Raji (cell line): ENCODE data around the gene CACNB3.

Experiments used
- POLR2A ChIP-seq: IDR thresholded peaks from 2 replicates; pipeline ENCODE4 v1.6.1; 2011; ENCODE audit warnings: low read depth, low read length, control low read depth; ENCODE audit not compliant: insufficient read depth

Gene CACNB3

GRCh38 chr12:48817873-48818830 is at the start of gene CACNB3:
Gene CACNB3 (plus strand): TSS chr12:48818496. CDS start chr12:48818930, 434 bp downstream.
- TF ChIP-seq POLR2A = no peak

DNA sequence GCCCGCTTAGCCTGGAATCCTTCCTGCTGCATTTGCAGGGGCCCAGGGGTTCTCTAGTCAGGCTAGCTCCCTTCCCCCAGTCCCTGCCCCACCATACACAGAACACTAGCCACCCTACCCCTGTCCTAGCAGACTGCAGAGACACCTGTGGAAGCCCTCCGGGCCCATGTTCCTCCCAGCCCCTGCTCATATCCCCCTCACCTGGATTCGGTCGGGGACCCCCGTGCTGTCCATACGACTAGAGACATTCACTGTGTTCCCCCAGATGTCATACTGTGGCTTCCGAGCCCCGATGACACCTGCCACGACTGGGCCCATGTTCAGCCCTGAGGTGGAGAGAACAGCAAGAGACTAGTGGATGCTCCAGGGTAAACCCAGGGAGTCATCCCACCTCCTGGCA is 49.6 kb upstream of the CACNB3 start:
- TF ChIP-seq POLR2A = no peak

GRCh38 chr12:48770756-48771155 is 47.5 kb upstream of the CACNB3 start:
- no peak for TF ChIP-seq POLR2A

GRCh38 chr12:48771588-48772112 is 46.6 kb upstream of the CACNB3 start:
- no peak for TF ChIP-seq POLR2A

- TF ChIP-seq POLR2A = no peak
Observed at GRCh38 chr12:48773686-48774085, 44.6 kb upstream of the CACNB3 start.

GRCh38 chr12:48774516-48774915 is 43.8 kb upstream of the CACNB3 start:
- TF ChIP-seq POLR2A = no peak

DNA sequence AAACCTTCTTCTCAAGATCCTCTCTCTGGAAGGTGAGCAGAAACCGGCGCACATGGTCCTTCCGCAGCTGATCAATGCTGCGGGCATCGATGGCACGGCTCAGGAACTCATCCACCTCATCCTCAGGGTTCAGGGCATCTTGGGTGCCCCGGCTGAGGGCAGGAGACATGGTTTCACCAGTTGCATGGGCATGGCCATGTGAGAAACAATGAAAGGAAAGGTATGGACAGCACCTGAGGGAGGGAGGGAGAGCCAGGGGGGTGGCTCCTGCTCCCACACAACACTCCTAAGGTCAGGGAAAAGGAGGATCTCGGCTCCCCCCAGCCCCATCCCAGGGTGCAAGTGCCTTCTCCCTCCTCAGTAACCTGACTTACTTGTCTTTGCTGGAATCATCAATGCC is 43.0 kb upstream of the CACNB3 start:
- TF ChIP-seq POLR2A = no peak

DNA sequence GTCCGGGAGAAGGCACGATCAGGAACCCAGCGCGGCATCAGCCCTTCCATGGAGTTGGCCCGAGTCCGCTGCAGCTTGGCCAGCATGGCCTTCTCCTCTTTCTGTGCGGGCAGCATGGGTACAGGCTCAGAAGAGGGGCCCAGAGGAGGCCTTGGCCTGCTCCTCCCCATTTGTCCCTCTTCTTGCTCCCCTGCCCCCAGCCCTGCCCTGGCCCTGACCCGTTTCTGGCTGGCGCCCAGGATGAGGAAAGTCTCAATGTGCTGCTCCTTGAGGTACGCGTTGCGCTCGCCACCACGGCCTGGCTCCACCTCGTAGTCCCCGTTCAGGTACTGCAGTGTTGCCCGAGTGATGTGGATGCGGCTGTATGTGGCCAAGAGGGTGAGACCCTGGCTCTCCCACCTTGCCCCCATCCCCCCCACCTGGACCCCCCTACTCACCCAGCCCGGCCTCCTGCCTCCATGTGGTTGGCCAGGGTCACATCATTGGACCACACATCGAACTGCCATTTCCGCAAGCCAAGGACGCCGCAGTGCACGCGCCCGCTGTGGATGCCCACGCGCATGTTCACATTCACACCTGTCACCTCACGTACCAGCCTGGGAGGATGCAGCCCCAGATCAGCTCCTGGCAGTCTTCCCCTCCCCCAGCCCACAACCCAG is 42.2 kb upstream of the CACNB3 start:
- TF ChIP-seq POLR2A = no peak

DNA sequence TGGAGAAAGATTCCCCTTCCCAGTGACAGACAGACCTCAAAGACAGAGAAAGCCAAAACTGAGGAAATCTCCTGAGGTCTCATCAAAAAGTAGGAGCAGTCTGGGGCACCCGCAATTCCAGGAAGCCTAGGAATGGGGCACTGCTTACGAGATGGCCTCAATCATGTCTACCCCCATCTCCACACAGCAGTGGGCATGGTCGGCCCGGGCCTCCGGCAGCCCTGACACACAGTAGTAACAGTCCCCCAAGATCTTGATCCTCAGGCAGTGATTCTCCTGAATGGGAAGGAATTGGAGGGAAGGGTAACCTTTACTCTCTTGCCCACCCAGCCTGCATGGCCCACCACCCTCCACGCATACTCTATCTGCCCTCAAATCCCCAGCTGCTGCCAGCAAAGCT is 41.3 kb upstream of the CACNB3 start:
- no peak for TF ChIP-seq POLR2A

DNA sequence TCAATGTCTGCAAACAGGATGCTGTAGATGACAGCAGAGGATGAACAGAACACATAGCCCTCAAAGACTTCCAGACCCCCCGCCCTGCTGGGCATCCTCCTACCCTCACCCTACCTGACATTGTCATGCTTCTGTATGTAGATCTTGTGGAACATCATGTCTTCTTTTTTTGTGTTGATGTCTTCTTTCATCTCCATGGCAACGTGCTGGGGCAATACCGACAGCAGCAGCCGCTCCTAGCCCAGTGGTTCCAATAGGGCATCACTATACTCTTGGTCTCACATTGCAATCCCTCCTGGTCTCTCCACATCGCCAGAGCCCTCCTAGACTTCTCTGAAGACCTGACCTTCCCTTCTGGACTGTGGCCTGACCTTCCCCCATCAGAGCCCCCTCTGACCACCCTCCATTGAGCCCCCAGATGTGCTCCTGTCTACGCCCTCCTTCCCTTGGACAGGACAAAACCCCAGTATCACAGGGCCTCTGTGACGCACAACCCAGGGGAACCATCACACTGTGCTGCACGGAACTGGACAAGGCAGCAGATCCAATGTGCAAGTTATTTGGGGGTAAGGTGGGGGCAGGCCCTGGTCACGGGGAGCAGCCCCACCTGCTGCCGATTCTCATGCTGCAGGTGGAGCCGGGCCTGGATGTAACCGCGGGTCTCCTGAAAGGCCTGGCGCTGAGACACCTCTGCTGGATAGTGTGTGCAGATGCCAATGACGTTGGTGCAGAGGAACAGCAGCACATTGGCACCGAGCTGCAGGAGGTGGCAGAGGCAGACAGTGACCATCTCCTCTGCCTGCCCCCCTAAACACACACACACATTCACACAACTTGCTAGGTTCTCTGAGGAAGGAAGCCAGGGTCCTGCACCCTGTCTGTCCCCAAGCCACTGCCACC is 40.5 kb upstream of the CACNB3 start:
- no peak for TF ChIP-seq POLR2A

DNA sequence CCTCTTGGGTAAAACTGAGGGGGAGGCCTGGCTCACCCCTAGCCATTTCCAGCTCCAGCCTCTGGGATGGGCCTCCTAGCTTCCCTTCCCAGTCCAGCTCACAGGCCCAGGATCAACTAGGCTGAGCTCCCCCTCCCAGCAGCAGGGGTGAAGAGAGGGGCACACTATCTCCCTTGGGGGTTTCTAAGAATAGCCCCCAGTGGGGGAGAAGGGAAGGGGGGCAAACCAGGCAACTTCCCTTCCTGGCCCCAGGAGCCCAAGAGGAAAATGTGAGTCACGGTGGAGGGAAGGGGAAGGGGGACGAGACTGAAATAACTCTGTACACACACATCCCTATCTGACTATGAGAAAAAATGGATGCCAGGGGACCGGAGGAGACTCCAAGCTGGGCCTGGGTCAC is 38.4 kb upstream of the CACNB3 start:
- no peak for TF ChIP-seq POLR2A

DNA sequence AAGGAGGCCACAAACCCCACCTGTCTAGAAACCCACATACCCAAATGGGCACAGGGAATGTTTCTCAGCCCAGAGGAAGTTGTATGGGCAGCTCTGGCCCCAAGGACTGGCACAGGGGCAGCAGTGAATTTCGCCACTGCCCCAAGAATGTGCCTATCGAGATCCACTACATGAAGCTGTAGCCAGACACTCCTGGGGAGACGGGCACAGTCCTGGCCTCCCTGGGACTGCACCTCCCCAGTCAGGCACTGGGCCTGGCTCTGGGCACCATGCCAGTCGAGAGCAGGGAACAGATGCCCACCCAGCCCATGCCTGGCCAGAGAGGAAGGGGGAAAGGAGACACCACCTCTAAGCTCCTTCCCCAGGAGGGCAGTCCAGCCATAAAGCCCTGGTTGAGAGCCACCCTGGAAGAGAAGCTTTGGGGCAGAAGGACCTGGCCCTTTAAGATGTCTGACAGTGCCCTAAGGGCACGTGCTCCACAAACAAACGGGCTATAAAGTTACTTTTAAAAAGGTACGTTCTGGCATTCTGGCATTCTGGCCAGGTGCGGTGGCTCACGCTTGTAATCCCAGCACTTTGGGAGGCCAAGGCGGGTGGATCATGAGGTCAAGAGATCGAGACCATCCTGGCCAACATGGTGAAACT is 37.8 kb upstream of the CACNB3 start:
- no peak for TF ChIP-seq POLR2A

DNA sequence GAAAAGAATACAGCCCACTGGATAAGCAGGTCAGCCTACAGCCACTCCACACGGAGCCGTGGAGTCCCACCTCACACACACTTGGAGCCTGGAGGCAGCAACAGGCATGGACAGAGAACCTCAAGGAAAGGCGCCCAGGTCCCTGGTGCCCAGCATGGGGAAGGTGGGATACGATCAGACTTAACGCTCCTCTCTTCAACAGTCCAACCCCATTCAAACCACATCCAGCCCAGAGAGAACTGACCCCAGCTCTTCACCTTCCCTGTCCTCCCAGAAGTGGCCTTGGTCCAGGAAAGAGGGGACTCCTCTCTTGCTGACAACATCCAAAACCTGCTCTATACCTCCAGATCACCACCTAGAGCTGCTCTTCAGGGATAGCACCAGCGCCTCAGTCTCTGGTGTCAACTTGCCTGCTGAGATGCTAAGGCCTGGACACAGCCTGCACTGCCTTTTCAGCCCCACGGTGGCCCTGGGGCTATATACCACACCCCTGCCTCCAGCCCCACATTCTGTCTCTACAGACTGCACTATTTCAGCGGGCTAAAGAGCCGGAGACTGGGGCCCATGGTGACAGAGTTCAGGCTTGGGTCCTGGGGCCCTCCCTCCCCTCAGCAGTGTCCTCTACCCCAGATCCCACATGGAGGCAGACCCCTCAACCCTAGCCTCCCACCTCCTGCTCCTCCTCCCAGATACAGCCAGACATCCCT is 36.4 kb upstream of the CACNB3 start:
- TF ChIP-seq POLR2A = no peak

DNA sequence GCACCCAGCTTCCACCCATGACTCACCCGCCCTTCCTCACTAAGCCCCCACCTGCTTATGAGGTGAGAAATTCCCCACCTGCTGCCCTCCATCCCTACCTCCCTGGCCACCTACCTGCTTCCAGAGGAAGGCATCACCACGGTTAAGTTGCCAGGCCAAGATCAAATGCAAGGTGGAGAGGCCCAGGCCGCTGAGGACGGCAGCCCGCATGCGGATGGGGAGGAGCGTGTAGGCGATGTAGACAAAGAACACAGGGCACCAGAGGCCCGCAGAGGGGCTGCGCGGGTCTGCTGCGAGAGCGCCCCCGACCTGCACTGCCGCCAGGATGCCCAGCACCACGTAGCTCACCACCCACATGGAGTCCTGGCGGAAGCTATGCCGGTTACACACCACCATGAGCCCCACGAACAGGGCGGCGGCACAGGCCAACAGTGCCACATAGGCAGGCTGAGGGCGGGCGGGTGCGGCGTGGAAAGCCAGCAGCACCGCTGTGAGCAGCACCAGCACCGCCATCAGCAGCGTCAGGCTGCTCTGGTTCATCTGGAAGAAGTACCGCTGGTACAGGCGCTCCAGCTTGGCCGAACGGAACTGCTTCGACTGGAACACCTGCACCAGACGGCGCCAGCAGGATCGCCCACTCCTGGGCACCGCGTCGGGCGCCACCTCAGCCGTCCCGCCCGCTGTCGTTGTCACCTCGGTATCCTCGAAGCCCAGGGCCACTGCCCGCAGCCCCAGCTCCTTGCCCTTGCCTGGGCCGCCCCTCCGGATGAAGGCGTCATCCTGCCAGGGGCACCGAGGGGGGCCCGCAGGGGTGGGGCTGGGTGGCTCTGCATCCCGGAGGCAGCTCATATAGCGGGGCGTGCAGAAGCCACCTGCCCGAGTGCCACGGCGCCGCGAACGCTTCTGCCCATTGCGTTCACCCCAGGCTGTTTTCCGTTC is 35.6 kb upstream of the CACNB3 start:
- TF ChIP-seq POLR2A = no peak
